Osteoblast (primary cell): ENCODE data around the gene SEMA4B. TPM values are rescaled to one million over a fixed set of nuclear protein-coding genes. Genes with fewer than 3 reads are reported as not detected.
"Not testable (repeated sequence)": the region's sequence is repeated elsewhere in the genome, so short reads cannot be mapped to it uniquely, and the experiment has no call there.

Source experiments
- DNase-seq: peaks from one replicate; pipeline ENCODE4 v3.0.0; 2011; ENCODE audit warnings: low spot score, mixed read lengths; ENCODE audit not compliant: insufficient read length; ENCODE audit errors: missing footprints
- H2AFZ ChIP-seq: 2 replicates; pipeline ENCODE4 v1.6.0; 2011; ENCODE audit warnings: mild to moderate bottlenecking, low read length
- H3K27ac ChIP-seq: 2 replicates; pipeline ENCODE4 v1.5.1; 2011; ENCODE audit warnings: mild to moderate bottlenecking, low read depth, low read length, moderate library complexity
- H3K27me3 ChIP-seq: 2 replicates; pipeline ENCODE4 v1.6.0; 2012; ENCODE audit warnings: mild to moderate bottlenecking, control low read depth, inconsistent platforms, low read length, moderate library complexity; ENCODE audit not compliant: insufficient read depth
- H3K36me3 ChIP-seq: 2 replicates; pipeline ENCODE4 v1.5.1; 2011; ENCODE audit warnings: mild to moderate bottlenecking, low read length, control low read depth, moderate library complexity; ENCODE audit not compliant: insufficient read depth
- H3K4me1 ChIP-seq: 2 replicates; pipeline ENCODE4 v1.5.1; 2011; ENCODE audit warnings: mild to moderate bottlenecking, low read length, control low read depth, moderate library complexity; ENCODE audit not compliant: insufficient read depth
- H3K4me2 ChIP-seq: 2 replicates; pipeline ENCODE4 v1.6.0; 2011; ENCODE audit warnings: mild to moderate bottlenecking, low read length; ENCODE audit not compliant: insufficient read depth
- H3K4me3 ChIP-seq: fragments of 200-600 bp; sonication (generic); 3 replicates; pipeline ENCODE4 v1.5.1; 2012; ENCODE audit warnings: mild to moderate bottlenecking, low read length, inconsistent platforms; ENCODE audit not compliant: insufficient read depth
- H3K79me2 ChIP-seq: 2 replicates; pipeline ENCODE4 v1.6.0; 2012; ENCODE audit warnings: mild to moderate bottlenecking, low read length, control low read depth, inconsistent platforms; ENCODE audit not compliant: insufficient read depth
- H3K9me3 ChIP-seq: 2 replicates; pipeline ENCODE4 v1.5.1; 2011; ENCODE audit warnings: low read depth, low read length, control low read depth
- H4K20me1 ChIP-seq: 2 replicates; pipeline ENCODE4 v1.6.0; 2012; ENCODE audit warnings: mild to moderate bottlenecking, low read length, control low read depth; ENCODE audit not compliant: insufficient read depth
- total RNA-seq: library from RNA; depleted of rRNA; stranded (reverse); fragments of >200 nt; gene quantifications from 2 replicates; pipeline ENCODE4 v1.2.3, GENCODE V29; 2012
- TF ChIP-seq, protein P1 (sequence below): IDR thresholded peaks from 2 replicates; pipeline ENCODE4 v1.5.1; 2011; ENCODE audit warnings: mild to moderate bottlenecking, low read depth, low read length, moderate library complexity; ENCODE audit errors: extremely low read depth

SEMA4B gene
- total RNA-seq, 1 donor = 8.7 TPM

- TF ChIP-seq, protein P1, sequence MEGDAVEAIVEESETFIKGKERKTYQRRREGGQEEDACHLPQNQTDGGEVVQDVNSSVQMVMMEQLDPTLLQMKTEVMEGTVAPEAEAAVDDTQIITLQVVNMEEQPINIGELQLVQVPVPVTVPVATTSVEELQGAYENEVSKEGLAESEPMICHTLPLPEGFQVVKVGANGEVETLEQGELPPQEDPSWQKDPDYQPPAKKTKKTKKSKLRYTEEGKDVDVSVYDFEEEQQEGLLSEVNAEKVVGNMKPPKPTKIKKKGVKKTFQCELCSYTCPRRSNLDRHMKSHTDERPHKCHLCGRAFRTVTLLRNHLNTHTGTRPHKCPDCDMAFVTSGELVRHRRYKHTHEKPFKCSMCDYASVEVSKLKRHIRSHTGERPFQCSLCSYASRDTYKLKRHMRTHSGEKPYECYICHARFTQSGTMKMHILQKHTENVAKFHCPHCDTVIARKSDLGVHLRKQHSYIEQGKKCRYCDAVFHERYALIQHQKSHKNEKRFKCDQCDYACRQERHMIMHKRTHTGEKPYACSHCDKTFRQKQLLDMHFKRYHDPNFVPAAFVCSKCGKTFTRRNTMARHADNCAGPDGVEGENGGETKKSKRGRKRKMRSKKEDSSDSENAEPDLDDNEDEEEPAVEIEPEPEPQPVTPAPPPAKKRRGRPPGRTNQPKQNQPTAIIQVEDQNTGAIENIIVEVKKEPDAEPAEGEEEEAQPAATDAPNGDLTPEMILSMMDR = no peak
- Histone ChIP-seq H3K27me3 (no peaks in the 10 kb centered on the region), H4K20me1 (no peaks in the 10 kb centered on the region), H3K79me2 (no peaks in the 10 kb centered on the region), H3K36me3 (no peaks in the 10 kb centered on the region), H3K4me3 (no peak overlapping the region), H2AFZ (no peak overlapping the region), H3K4me2 (no peak overlapping the region), H3K9me3 (no peaks in the 10 kb centered on the region), H3K27ac (no peak overlapping the region), H3K4me1 (peaks cover 22% of the 10 kb centered on the region)
- no peak for DNase-seq
Observed at GRCh38 chr15:90161950-90162361, 39.2 kb upstream of the SEMA4B start.

- Histone ChIP-seq H3K4me2 (no peak overlapping the region), H3K36me3 (no peaks in the 10 kb centered on the region), H3K4me1 (peaks cover 21% of the 10 kb centered on the region), H3K27ac (no peak overlapping the region), H3K9me3 (no peaks in the 10 kb centered on the region), H4K20me1 (no peaks in the 10 kb centered on the region), H2AFZ (no peak overlapping the region), H3K79me2 (no peaks in the 10 kb centered on the region), H3K27me3 (no peaks in the 10 kb centered on the region), H3K4me3 (no peak overlapping the region)
- DNase-seq = no peak
- TF ChIP-seq, protein P1 = no peak
Observed at GRCh38 chr15:90162956-90163355, 38.2 kb upstream of the SEMA4B start.

DNA sequence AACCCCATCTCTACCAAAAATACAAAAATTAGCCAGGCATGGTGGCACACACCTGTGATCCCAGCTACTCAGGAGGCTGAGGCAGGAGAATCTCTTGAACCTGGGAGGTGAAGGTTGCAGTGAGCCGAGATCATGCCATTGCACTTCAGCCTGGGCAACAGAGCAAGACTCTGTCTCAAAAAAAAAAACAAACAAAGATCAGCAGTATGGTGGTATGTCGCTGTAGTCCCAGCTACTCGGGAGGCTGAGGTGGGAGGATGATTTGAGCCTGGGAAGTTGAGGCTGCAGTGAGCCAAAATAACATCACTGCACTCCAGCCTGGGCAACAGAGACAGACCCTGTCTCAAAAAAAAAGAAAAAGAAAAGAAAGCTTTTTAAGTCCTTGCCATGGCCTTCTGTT lies 36.9 kb upstream of the SEMA4B start:
- DNase-seq, H4K20me1 ChIP-seq, H3K36me3 ChIP-seq, H3K27ac ChIP-seq, H3K4me2 ChIP-seq, H3K9me3 ChIP-seq, H3K4me3 ChIP-seq, H2AFZ ChIP-seq, H3K79me2 ChIP-seq, H3K27me3 ChIP-seq: not testable (repeated sequence)
- H3K4me1 ChIP-seq = peaks cover 16% of the 10 kb centered on the region

DNA sequence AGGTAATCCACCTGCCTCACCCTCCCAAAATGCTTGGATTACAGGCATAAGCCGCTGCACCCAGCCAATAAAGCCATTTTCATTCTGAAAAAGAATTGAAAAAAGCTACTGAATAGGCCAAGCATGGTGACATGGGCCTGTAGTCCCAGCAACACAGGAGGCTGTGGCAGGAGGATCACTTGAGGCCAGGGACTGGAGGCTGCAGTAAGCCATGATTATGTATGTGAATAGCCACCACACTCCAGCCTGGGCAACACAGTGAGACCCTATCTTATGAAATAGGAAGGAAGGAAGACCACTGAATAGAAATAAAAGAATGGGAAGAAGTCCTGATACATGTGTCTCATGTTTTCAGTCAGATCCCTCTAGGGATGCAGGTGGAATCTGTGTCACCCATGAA lies 36.0 kb upstream of the SEMA4B start:
- Histone ChIP-seq H3K4me1 (peaks cover 16% of the 10 kb centered on the region), H3K4me3 (no peak overlapping the region), H4K20me1 (no peaks in the 10 kb centered on the region), H2AFZ (no peak overlapping the region), H3K27me3 (no peaks in the 10 kb centered on the region), H3K27ac (peak overlapping the region; percentile 87), H3K9me3 (no peaks in the 10 kb centered on the region), H3K4me2 (peak overlapping the region; percentile 39), H3K79me2 (no peaks in the 10 kb centered on the region), H3K36me3 (no peaks in the 10 kb centered on the region)
- no peak for DNase-seq
- TF ChIP-seq, protein P1 = no peak
